ENCODE data around the gene KIF1B.

GRCh38 chr1:10257851-10258250 is 47.5 kb downstream of the KIF1B start:
- TF ChIP-seq CTCF (IDR thresholded peaks at IDR 0.05) (no peak), POLR2A (IDR thresholded peaks at IDR 0.05) (no peak)

Data from gastroesophageal sphincter (tissue), 3 donors.